IMR-90 (cell line): ENCODE measurements around the gene ITGA5. TPM values are rescaled to one million over a fixed set of nuclear protein-coding genes. Genes with fewer than 3 reads are reported as not detected.

Source experiments
- ATAC-seq: fragments of 200-7000 bp; cut with Tn5 transposase; 2 replicates; pipeline ENCODE4 v1.9.1; 2020; ENCODE audit warnings: low read depth, mild to moderate bottlenecking, moderate library complexity
- BruUV-seq: library from RNA; stranded (reverse); fragments of 400-500 nt; replicated peaks from 2 replicates; lab custom pipeline; 2021; lab: Mats Ljungman, UMichigan
- CTCF ChIA-PET: fragments of 300-600 bp; formaldehyde crosslinking; extraction: SDS; loops from one replicate; lab custom pipeline; 2021; ENCODE audit warnings: antibody characterized with exemption; lab: Yijun Ruan, JAX
- POLR2A ChIA-PET: fragments of 300-600 bp; sonication (Branson Sonifier 250); formaldehyde crosslinking; loops from one replicate; lab custom pipeline; 2022; ENCODE audit warnings: antibody characterized with exemption; ENCODE audit not compliant: unreplicated experiment; lab: Charles Lee
- DNase-seq: peaks from one replicate; pipeline ENCODE4 v3.0.0; 2013
- H2AFZ ChIP-seq: replicated peaks from 2 replicates; pipeline ENCODE3; 2013; ENCODE audit warnings: low read length, mild to moderate bottlenecking; ENCODE audit not compliant: poor library complexity
- H2AK5ac ChIP-seq: 2 replicates; pipeline ENCODE4 v1.6.1; 2013; ENCODE audit warnings: low read depth, low read length, inconsistent platforms
- H2AK9ac ChIP-seq: replicated peaks from 2 replicates; pipeline ENCODE3; 2013; ENCODE audit warnings: mild to moderate bottlenecking, low read depth, low read length, moderate library complexity; ENCODE audit not compliant: poor library complexity
- H2BK120ac ChIP-seq: 2 replicates; pipeline ENCODE4 v1.6.1; 2013; ENCODE audit warnings: low read depth, low read length, inconsistent platforms
- H2BK15ac ChIP-seq: 3 replicates; pipeline ENCODE4 v1.6.1; 2013; ENCODE audit warnings: low read depth, low read length, inconsistent platforms
- H2BK20ac ChIP-seq: 2 replicates; pipeline ENCODE4 v1.6.1; 2013; ENCODE audit warnings: low read depth, mild to moderate bottlenecking, inconsistent platforms, low read length, moderate library complexity
- H2BK5ac ChIP-seq: 2 replicates; pipeline ENCODE4 v1.6.1; 2013; ENCODE audit warnings: mild to moderate bottlenecking, low read depth, low read length, inconsistent platforms; ENCODE audit not compliant: poor library complexity, severe bottlenecking
- H3K14ac ChIP-seq: replicated peaks from 2 replicates; pipeline ENCODE4 v1.6.1; 2013; ENCODE audit warnings: low read depth, low read length, inconsistent platforms
- H3K18ac ChIP-seq: 2 replicates; pipeline ENCODE4 v1.6.1; 2013; ENCODE audit warnings: low read depth, low read length, control low read depth
- H3K23ac ChIP-seq: 2 replicates; pipeline ENCODE4 v1.6.1; 2013; ENCODE audit warnings: low read depth, low read length, inconsistent platforms
- H3K27ac ChIP-seq: 2 replicates; pipeline ENCODE4 v1.5.1; 2013; ENCODE audit warnings: mild to moderate bottlenecking, control low read depth, low read length; ENCODE audit not compliant: insufficient read depth
- H3K27me3 ChIP-seq: 2 replicates; pipeline ENCODE4 v1.6.1; 2013; ENCODE audit warnings: low read length; ENCODE audit not compliant: control insufficient read depth, insufficient read depth
- H3K36me3 ChIP-seq: 2 replicates; pipeline ENCODE4 v1.6.1; 2013; ENCODE audit warnings: low read length, mixed read lengths; ENCODE audit not compliant: control insufficient read depth, insufficient read depth
- H3K4ac ChIP-seq: 2 replicates; pipeline ENCODE4 v1.6.1; 2013; ENCODE audit warnings: low read depth, low read length, inconsistent platforms
- H3K4me1 ChIP-seq: 2 replicates; pipeline ENCODE4 v1.6.1; 2013; ENCODE audit warnings: low read length, mixed read lengths; ENCODE audit not compliant: control insufficient read depth, insufficient read depth
- H3K4me2 ChIP-seq: 2 replicates; pipeline ENCODE4 v1.6.1; 2013; ENCODE audit warnings: low read depth, mild to moderate bottlenecking, control low read depth, low read length, moderate library complexity
- H3K4me3 ChIP-seq: 2 replicates; pipeline ENCODE4 v1.5.1; 2013; ENCODE audit warnings: low read depth, mild to moderate bottlenecking, control low read depth, low read length, moderate library complexity; ENCODE audit not compliant: insufficient read depth
- H3K56ac ChIP-seq: 2 replicates; pipeline ENCODE4 v1.6.1; 2013; ENCODE audit warnings: low read length, inconsistent platforms; ENCODE audit not compliant: insufficient read depth; ENCODE audit errors: extremely low read depth
- H3K79me1 ChIP-seq, 2 experiments: 2 replicates each; pipeline ENCODE4 v1.6.1; 2013; ENCODE audit warnings: low read length in 2 of 2, inconsistent platforms in 1 of 2, low read depth in 1 of 2
- H3K9ac ChIP-seq: 2 replicates; pipeline ENCODE4 v1.6.1; 2013; ENCODE audit warnings: low read depth, low read length, control low read depth
- H3K9me1 ChIP-seq: 2 replicates; pipeline ENCODE4 v1.6.1; 2013; ENCODE audit warnings: low read length, inconsistent platforms; ENCODE audit not compliant: insufficient read depth
- H3K9me3 ChIP-seq: 2 replicates; pipeline ENCODE4 v1.6.1; 2013; ENCODE audit warnings: low read length; ENCODE audit not compliant: control insufficient read depth, insufficient read depth
- H4K20me1 ChIP-seq: 2 replicates; pipeline ENCODE4 v1.6.1; 2013; ENCODE audit warnings: low read length, inconsistent platforms; ENCODE audit not compliant: insufficient read depth
- H4K5ac ChIP-seq: 2 replicates; pipeline ENCODE4 v1.6.1; 2013; ENCODE audit warnings: mild to moderate bottlenecking, low read depth, low read length, control low read depth
- H4K8ac ChIP-seq, 2 experiments: 2 replicates each; pipeline ENCODE4 v1.6.1; 2013; ENCODE audit warnings: low read depth in 2 of 2, low read length in 2 of 2, control low read depth in 1 of 2, inconsistent platforms in 1 of 2
- H4K91ac ChIP-seq: 2 replicates; pipeline ENCODE4 v1.6.1; 2013; ENCODE audit warnings: low read depth, low read length, inconsistent platforms; ENCODE audit not compliant: insufficient read depth
- BHLHE40 ChIP-seq: fragments of 150-350 bp; IDR thresholded peaks from 2 replicates; pipeline ENCODE4 v1.6.1; 2016; ENCODE audit warnings: mild to moderate bottlenecking, low read depth, low read length
- CEBPB ChIP-seq: IDR thresholded peaks from 2 replicates; pipeline ENCODE4 v1.6.1; 2012; ENCODE audit warnings: low read depth, low read length, improper control_type of control experiment
- CHD1 ChIP-seq: IDR thresholded peaks from 2 replicates; pipeline ENCODE4 v1.6.1; 2012; ENCODE audit warnings: low read depth, low read length, improper control_type of control experiment
- FOS ChIP-seq: fragments of 150-350 bp; IDR thresholded peaks from 2 replicates; pipeline ENCODE4 v1.6.1; 2016; ENCODE audit warnings: low read depth, low read length
- MAFK ChIP-seq: IDR thresholded peaks from 2 replicates; pipeline ENCODE4 v1.6.1; 2012; ENCODE audit warnings: low read depth, low read length, improper control_type of control experiment
- MAZ ChIP-seq: IDR thresholded peaks from 2 replicates; pipeline ENCODE4 v1.6.1; 2012; ENCODE audit warnings: low read depth, mild to moderate bottlenecking, low read length, improper control_type of control experiment, moderate library complexity, borderline replicate concordance
- MXI1 ChIP-seq: IDR thresholded peaks from 2 replicates; pipeline ENCODE4 v1.6.1; 2012; ENCODE audit warnings: low read depth, mild to moderate bottlenecking, low read length, moderate library complexity, borderline replicate concordance
- NFE2L2 ChIP-seq: fragments of 150-350 bp; IDR thresholded peaks from 2 replicates; pipeline ENCODE4 v1.6.1; 2016; ENCODE audit warnings: low read depth, mild to moderate bottlenecking, low read length
- RAD21 ChIP-seq: IDR thresholded peaks from 2 replicates; pipeline ENCODE4 v1.6.1; 2012; ENCODE audit warnings: low read length, improper control_type of control experiment
- RCOR1 ChIP-seq: IDR thresholded peaks from 2 replicates; pipeline ENCODE4 v1.6.1; 2012; ENCODE audit warnings: mild to moderate bottlenecking, low read length, improper control_type of control experiment; ENCODE audit not compliant: insufficient replicate concordance
- RFX5 ChIP-seq: IDR thresholded peaks from 2 replicates; pipeline ENCODE4 v1.8.0; 2012; ENCODE audit warnings: low read depth, mild to moderate bottlenecking, low read length, moderate library complexity
- SMC3 ChIP-seq: fragments of 150-350 bp; IDR thresholded peaks from 2 replicates; pipeline ENCODE4 v1.6.1; 2016; ENCODE audit warnings: low read depth, mild to moderate bottlenecking, antibody characterized with exemption, low read length, moderate library complexity
- WGBS, 2 experiments: methylation state at CpG; one replicate each; pipeline versions ENCODE4 v1.1.5 to v1.1.7; 2013; ENCODE audit warnings: missing lambda C conversion rate in 2 of 2; ENCODE audit not compliant: insufficient read length in 1 of 2; ENCODE audit errors: extremely low coverage in 2 of 2; 5-methylcytosine and 5-hydroxymethylcytosine counted together
- dilution Hi-C: fragments of 300-500 bp; cut with HindIII; formaldehyde crosslinking; loops from one replicate; pipeline ENCODE4 v1.14.3; 2018; ENCODE audit warnings: low sequenced_read_pairs; ENCODE audit not compliant: unreplicated experiment
- in situ Hi-C: fragments of 300-500 bp; cut with MboI; formaldehyde crosslinking; loops from 3 replicates; pipeline ENCODE4 v1.14.3; 2019; ENCODE audit warnings: low sequenced_read_pairs, inconsistent platforms, mixed read lengths
- intact Hi-C: fragments of 100-400 bp; cut with micrococcal nuclease; formaldehyde crosslinking; loops from 2 replicates; pipeline ENCODE4 v1.10.0; 2022
- polyA plus RNA-seq, 3 experiments: library from polyadenylated mRNA; depleted of rRNA; stranded (reverse); fragments of >200 nt; gene quantifications; 2 replicates each; pipeline ENCODE4 v1.2.3, GENCODE V29; 2012; ENCODE audit warnings: low replicate concordance in 1 of 3
- total RNA-seq: library from RNA; depleted of rRNA; stranded (reverse); fragments of >200 nt; gene quantifications from 2 replicates; pipeline ENCODE4 v1.2.3, GENCODE V29; 2012
- TF ChIP-seq, protein P1 (sequence below): fragments of 150-350 bp; IDR thresholded peaks from 2 replicates; pipeline ENCODE4 v1.6.1; 2017; ENCODE audit warnings: mild to moderate bottlenecking, antibody characterized with exemption, low read length, low read depth
- TF ChIP-seq, protein P2 (sequence below): fragments of 150-350 bp; IDR thresholded peaks from 2 replicates; pipeline ENCODE4 v1.6.1; 2016; ENCODE audit warnings: low read depth, mild to moderate bottlenecking, low read length, moderate library complexity, borderline replicate concordance

The ITGA5 gene
- total and polyA plus RNA-seq, 2 of the 4 experiments (the other 2 are of a cell fraction): 159 to 259 TPM

DNA sequence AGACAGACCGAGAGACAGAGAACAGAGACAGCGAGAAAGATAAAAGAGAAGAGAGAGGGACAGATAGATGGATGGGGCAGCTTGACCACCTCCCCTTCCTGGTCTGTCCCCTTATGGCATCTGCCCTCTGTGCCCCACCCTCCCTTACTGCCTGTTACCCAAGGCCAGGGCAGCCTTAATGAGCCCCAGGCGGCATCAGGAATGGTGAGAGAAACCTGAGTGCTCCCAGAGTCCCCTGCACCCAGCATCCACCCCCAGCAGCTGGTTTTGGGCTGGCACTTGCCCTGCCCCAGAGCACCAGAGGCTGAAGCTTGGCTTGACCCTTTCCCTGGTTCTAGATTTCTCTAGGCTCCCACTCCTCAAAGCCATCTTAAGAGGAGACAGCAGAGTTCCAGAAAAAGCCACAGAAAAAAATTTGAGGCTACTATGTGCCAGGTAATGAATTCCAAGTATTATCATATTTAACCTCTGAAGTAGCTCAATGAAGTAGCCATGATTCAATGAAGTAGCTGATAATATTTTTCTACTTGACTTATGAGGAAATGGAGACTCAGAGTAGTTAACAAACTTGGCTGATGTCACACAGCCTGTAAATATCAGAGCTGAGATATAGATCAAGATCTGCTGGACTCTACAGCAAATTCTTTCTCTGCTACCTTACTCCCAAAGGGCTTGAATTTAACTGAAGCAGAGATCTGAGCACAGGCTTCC is 32.5 kb downstream of the ITGA5 start:
- no peaks in the 10 kb centered on the region for H4K20me1 ChIP-seq
- H2BK5ac ChIP-seq: no peak overlapping the region
- H3K9ac ChIP-seq: no peak overlapping the region
- intact Hi-C loops (no loop called here), in situ Hi-C loops (no loop called here), dilution Hi-C loops (no loop called here)
- H2BK15ac ChIP-seq: no peak overlapping the region
- no peak overlapping the region for H3K27ac ChIP-seq
- H2AK9ac ChIP-seq: no peak overlapping the region
- H2BK20ac ChIP-seq: no peak overlapping the region
- no peak overlapping the region for H4K8ac ChIP-seq
- no peak overlapping the region for H3K23ac ChIP-seq
- H3K14ac ChIP-seq: no peak overlapping the region
- DNase-seq (no peak), ATAC-seq (no peak)
- H3K18ac ChIP-seq: no peak overlapping the region
- H3K9me3 ChIP-seq: no peaks in the 10 kb centered on the region
- no CpG with 5 or more reads among the region's 3 CpGs for WGBS, 2 experiments
- H2AFZ ChIP-seq: no peak overlapping the region
- H4K91ac ChIP-seq: no peak overlapping the region
- no peak overlapping the region for H4K5ac ChIP-seq
- no peaks in the 10 kb centered on the region for H3K27me3 ChIP-seq
- H3K4me2 ChIP-seq: no peak overlapping the region
- H3K36me3 ChIP-seq: no peaks in the 10 kb centered on the region; the same call in 1 of the 2 replicates
- peaks cover 13% of the 10 kb centered on the region for H3K4me1 ChIP-seq
- H3K9me1 ChIP-seq: no peaks in the 10 kb centered on the region; the same call in 1 of the 2 replicates
- ChIA-PET POLR2A (no interaction called here), CTCF (interaction anchor here (0.7 to 1.2 kb wide), 2 partner anchors 13 to 60 kb away, joined by 3 to 5 read pairs; no protein-coding TSS in a partner anchor)
- H3K56ac ChIP-seq: no peak overlapping the region
- H3K79me1 ChIP-seq: no peaks in the 10 kb centered on the region
- peak overlapping the region; percentile 52; the same call in 1 of the 2 replicates for H2AK5ac ChIP-seq
- no peak overlapping the region for H3K4me3 ChIP-seq
- no TSS peak for BruUV-seq
- no peak overlapping the region for H3K4ac ChIP-seq
- TF ChIP-seq RCOR1: no peak
- no peak for TF ChIP-seq RAD21
- TF ChIP-seq NFE2L2: no peak
- no peak for TF ChIP-seq CEBPB
- TF ChIP-seq CHD1: no peak
- no peak for TF ChIP-seq BHLHE40
- TF ChIP-seq RFX5: no peak
- TF ChIP-seq, protein P1, sequence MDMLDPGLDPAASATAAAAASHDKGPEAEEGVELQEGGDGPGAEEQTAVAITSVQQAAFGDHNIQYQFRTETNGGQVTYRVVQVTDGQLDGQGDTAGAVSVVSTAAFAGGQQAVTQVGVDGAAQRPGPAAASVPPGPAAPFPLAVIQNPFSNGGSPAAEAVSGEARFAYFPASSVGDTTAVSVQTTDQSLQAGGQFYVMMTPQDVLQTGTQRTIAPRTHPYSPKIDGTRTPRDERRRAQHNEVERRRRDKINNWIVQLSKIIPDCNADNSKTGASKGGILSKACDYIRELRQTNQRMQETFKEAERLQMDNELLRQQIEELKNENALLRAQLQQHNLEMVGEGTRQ: no peak
- TF ChIP-seq, protein P2, sequence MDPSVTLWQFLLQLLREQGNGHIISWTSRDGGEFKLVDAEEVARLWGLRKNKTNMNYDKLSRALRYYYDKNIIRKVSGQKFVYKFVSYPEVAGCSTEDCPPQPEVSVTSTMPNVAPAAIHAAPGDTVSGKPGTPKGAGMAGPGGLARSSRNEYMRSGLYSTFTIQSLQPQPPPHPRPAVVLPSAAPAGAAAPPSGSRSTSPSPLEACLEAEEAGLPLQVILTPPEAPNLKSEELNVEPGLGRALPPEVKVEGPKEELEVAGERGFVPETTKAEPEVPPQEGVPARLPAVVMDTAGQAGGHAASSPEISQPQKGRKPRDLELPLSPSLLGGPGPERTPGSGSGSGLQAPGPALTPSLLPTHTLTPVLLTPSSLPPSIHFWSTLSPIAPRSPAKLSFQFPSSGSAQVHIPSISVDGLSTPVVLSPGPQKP: no peak
- no peak for TF ChIP-seq MAFK
- TF ChIP-seq MAZ: no peak
- TF ChIP-seq SMC3: no peak
- no peak for TF ChIP-seq FOS
- TF ChIP-seq MXI1: no peak
- H2BK120ac ChIP-seq: no peak overlapping the region
